Hepatocyte (in vitro differentiated cells): ENCODE data around the gene FREM1.

Experiments
- CTCF ChIP-seq: fragments of 200-600 bp; sonication (generic); IDR thresholded peaks from 2 replicates; pipeline ENCODE4 v1.5.1; 2016; ENCODE audit warnings: antibody characterized with exemption, mild to moderate bottlenecking; ENCODE audit not compliant: poor library complexity
- EZH2 ChIP-seq: fragments of 200-600 bp; sonication (generic); IDR thresholded peaks from 2 replicates; pipeline ENCODE4 v1.6.1; 2016; ENCODE audit warnings: antibody characterized with exemption, mild to moderate bottlenecking, borderline replicate concordance
- EZH2phosphoT487 ChIP-seq: fragments of 200-600 bp; sonication (generic); IDR thresholded peaks from one replicate; pipeline ENCODE4 v1.6.1; 2018; ENCODE audit warnings: antibody characterized with exemption, mild to moderate bottlenecking, low read depth, moderate library complexity; ENCODE audit not compliant: unreplicated experiment, severe bottlenecking

- no peak for TF ChIP-seq CTCF
- TF ChIP-seq EZH2phosphoT487 = no peak
- TF ChIP-seq EZH2 = no peak
These were observed 161.9 kb downstream of the FREM1 start for GRCh38 chr9:14748373-14748772.
